CD4-positive, alpha-beta T cell treated with Interferon alpha-2 for 1 hour (primary cell): ENCODE measurements around the gene ZNF213.
"Not testable (repeated sequence)": the region's sequence is repeated elsewhere in the genome, so short reads cannot be mapped to it uniquely, and the experiment has no call there.

Experiments
- DNase-seq, 2 donors: peaks; one replicate each; pipeline ENCODE4 v3.0.0-alpha.2; 2020 to 2022

ZNF213 gene

GRCh38 chr16:3129137-3130131 lies 5.4 kb upstream of the ZNF213 start:
- DNase-seq: peak; percentile 86 to 92

DNA sequence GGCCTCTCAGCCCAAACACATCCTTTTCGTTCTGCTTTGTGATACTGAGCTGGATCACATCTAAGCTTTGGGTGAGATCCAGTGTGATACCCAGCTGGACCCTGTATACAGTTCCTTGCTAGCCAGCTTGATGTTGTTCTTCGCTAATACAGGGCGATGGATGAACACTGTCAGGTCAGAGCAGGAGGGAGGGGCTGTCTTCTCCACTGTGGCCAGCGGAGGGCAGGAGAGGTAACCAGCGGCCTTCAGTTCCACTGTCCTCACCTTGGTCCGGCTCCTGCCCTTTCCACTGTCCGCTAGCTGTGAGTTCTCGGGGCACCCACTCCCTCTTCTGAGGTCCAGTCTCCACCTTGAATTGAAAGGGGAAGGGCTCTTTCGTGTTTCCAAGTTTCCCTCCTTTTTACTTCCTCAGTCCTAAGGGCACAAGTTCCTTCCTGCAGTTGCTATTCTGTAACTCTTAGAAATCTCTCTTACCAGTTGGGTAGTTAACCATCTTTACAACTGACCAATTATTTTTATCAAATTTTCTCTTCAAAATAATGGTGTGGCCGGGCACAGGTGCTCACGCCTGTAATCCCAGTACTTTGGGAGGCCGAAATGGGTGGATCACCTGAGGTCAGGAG lies 3.0 kb upstream of the ZNF213 start:
- peak; percentile 34 to 43 for DNase-seq

DNA sequence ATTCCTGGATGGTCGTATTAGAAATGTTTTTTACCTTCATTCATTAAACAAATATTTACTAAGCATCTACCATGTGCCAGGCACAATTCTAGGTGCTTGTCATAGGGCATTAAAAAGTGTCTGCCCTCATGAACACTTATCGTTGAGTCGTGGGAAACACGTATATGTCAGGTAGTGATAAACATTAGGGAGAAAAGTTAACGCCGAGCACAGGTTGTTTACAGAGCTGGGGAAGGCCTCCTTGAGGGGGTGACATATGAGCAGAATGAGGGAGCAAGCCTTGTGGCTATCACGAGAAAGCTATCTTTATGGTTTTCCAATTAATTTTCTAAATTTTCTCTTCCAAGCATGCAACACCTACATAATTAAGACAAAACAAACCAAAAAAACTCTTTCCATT lies 985 bp upstream of the ZNF213 start:
- DNase-seq: no peak

DNA sequence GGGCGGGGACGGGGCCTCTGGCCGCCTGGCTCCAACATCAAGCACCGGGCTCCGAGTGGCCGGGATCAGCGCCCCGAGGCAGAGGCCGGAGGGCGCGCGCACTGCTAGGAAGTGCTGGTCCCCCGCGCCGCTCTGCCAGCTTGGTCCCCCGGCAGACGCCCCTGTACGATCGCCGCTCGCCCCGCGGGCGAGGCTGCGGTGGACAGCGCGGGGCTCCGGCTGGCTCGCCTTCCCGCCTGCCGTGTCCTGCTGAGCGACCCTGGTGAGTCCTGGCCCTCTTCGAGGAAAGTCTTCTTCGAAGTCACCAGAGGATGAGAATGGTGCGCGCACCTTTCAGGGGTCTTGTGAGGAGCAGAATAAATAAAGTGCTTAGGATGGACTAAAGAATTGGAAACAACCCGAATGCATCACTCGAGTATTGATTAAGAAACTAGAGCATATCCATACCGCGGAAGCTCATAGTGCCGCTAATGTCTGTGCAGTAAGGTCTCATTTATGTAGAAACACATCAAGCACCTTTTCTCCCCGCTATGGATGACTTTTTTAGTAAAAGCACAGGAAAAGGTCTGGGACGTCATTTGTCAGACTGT lies 392 bp downstream of the ZNF213 start:
- DNase-seq: no peak

- DNase-seq: no peak
Observed at GRCh38 chr16:3137267-3137666, 2.4 kb downstream of the ZNF213 start.

- DNase-seq: no peak
Observed at GRCh38 chr16:3138342-3138741, 3.5 kb downstream of the ZNF213 start.

- no peak for DNase-seq
Observed at GRCh38 chr16:3138823-3139426, 4.1 kb downstream of the ZNF213 start.

- DNase-seq: not testable (repeated sequence)
Observed at GRCh38 chr16:3139561-3139960, 4.7 kb downstream of the ZNF213 start.

GRCh38 chr16:3140603-3141427 lies 6.0 kb downstream of the ZNF213 start:
- no peak for DNase-seq

GRCh38 chr16:3141781-3142311 lies 7.0 kb downstream of the ZNF213 start:
- no peak for DNase-seq

- DNase-seq: no peak
Observed at GRCh38 chr16:3142327-3142726, 7.5 kb downstream of the ZNF213 start.

DNA sequence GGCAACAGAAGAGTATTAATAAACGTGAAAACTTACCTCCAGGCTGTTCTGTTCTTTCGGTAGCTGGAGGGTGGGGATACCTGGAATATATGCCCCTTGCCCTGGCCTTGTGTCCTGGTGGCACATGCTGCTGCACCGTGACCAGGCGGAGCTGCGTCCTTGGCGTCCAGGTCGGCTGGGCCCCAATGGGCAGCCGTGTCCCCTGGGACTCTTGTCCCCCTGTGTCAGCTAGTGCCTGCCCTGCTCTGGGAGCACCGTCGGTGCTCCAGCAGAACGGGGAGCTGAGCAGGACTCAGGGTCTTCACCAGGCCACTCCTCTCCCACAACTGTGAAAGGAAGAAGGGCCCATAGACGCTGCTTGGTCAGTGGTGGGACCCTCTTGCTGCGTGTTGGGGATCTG lies 7.9 kb downstream of the ZNF213 start:
- DNase-seq: no peak

DNA sequence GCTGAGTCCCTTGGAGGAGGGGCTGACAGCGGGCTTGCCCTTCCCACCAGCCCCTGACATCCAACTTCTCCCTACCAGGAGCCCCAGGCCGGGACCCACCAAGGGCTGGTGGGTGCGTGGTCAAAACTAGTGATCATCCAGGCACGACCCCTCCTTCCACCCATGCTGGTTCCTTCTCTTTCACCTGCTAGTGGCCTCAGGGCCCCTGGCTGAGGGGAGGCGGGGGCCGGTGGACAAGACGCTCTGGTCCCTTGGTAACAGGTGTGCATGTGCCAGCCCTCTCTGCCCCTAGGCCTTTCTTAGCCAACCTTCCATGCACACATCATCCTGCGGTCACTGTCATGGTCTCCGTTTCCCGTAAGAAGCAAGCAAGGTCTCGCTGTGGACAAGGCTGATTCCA lies 8.4 kb downstream of the ZNF213 start:
- DNase-seq: no peak

- no peak for DNase-seq
Observed at GRCh38 chr16:3143598-3144320, 8.9 kb downstream of the ZNF213 start.

GRCh38 chr16:3144321-3144983 lies 9.6 kb downstream of the ZNF213 start:
- no peak for DNase-seq

- no peak for DNase-seq
Observed at GRCh38 chr16:3145151-3145550, 10.3 kb downstream of the ZNF213 start.

- DNase-seq: no peak
Observed at GRCh38 chr16:3145660-3146059, 10.8 kb downstream of the ZNF213 start.

GRCh38 chr16:3147046-3147756 lies 12.4 kb downstream of the ZNF213 start:
- no peak for DNase-seq

GRCh38 chr16:3147757-3148104 lies 12.9 kb downstream of the ZNF213 start:
- DNase-seq: no peak
